Left colon (tissue), 2 donors: ENCODE measurements around the gene GNAI3. TPM values are rescaled to one million over a fixed set of nuclear protein-coding genes. Genes with fewer than 3 reads are reported as not detected.

Source experiments
- ATAC-seq: fragments of 200-7000 bp; cut with Tn5 transposase; one replicate; pipeline ENCODE4 v1.9.1; 2020; ENCODE audit warnings: mild to moderate bottlenecking, moderate library complexity
- DNase-seq, 2 donors: peaks; one replicate each; pipeline ENCODE4 v3.0.0-alpha.2; 2020
- intact Hi-C, 2 donors: fragments of 100-400 bp; cut with DNase I in 1 of 2; cut with micrococcal nuclease in 1 of 2; formaldehyde crosslinking; loops; one replicate each; pipeline versions ENCODE4 v1.11.2 to v1.14.0; 2022; cut with DNase I, micrococcal nuclease
- long read RNA-seq: library from polyadenylated mRNA; unstranded; transcript quantifications from one replicate; pipeline ENCODE4 v2.0.0, GENCODE V29; 2021
- total RNA-seq, 2 donors: library from RNA; stranded (reverse); fragmentation: NEBNext Ultra II Directional; extraction: Animal tissue kit (Norgen Biotek cat#: 25700); gene quantifications; one replicate each; pipeline ENCODE4 v1.2.1, GENCODE V29; 2021
- donor health status: DM: no; HTN: no; CAD: no.
- donor health status: DM: yes; HTN: yes; CAD: no.

GNAI3 gene
- total RNA-seq = 1 to 10 TPM; 7.0 to 7.7 TPM
- long read RNA-seq, full-length matches to known transcripts = 213 of 216 reads
- long read RNA-seq, partial matches to known transcripts = 2 of 216 reads
- long read RNA-seq, other reads (novel, unspliced or antisense) = 1 of 216 reads

GRCh38 chr1:109548321-109549267, at the start of gene GNAI3:
Gene GNAI3 (plus strand): TSS chr1:109548615. CDS start chr1:109548721, 106 bp downstream.
- intact Hi-C loops = loop anchor here in 1 of 2 donors (5.0 to 10.0 kb wide), 2 partner anchors 94 to 436 kb away; partner anchors contain the start of gene AHCYL1
- DNase-seq (peak; percentile 98), ATAC-seq (peak; percentile 94)

- intact Hi-C loops = loop anchor here in 1 of 2 donors (5.0 kb wide), 1 partner anchor 33 kb away; no protein-coding TSS in a partner anchor
Observed at GRCh38 chr1:109499081-109499480, 49.3 kb upstream of the GNAI3 start.

GRCh38 chr1:109499661-109500536, 48.5 kb upstream of the GNAI3 start:
- DNase-seq (peak; percentile 80 to 82), ATAC-seq (peak; percentile 85)
- intact Hi-C loops = loop anchor here in 1 of 2 donors (5.0 kb wide), 1 partner anchor 32 kb away; no protein-coding TSS in a partner anchor

More at GRCh38 chr1:109499081-109499480, 49.3 kb upstream of the GNAI3 start:
- peak; percentile 22 for ATAC-seq
- DNase-seq = no peak

- DNase-seq = no peak
- intact Hi-C loops = no loop called here
- no peak for ATAC-seq
Observed at GRCh38 chr1:109500941-109501381, 47.5 kb upstream of the GNAI3 start.

GRCh38 chr1:109501644-109502363, 46.6 kb upstream of the GNAI3 start:
- intact Hi-C loops = no loop called here

GRCh38 chr1:109502364-109502851, 46.0 kb upstream of the GNAI3 start:
- ATAC-seq (no peak), DNase-seq (no peak)
- intact Hi-C loops = no loop called here

More at GRCh38 chr1:109501644-109502363, 46.6 kb upstream of the GNAI3 start:
- ATAC-seq (no peak), DNase-seq (no peak)

GRCh38 chr1:109503935-109504334, 44.5 kb upstream of the GNAI3 start:
- peak; percentile 73 for ATAC-seq

GRCh38 chr1:109504974-109505373, 43.4 kb upstream of the GNAI3 start:
- DNase-seq (no peak), ATAC-seq (no peak)
- intact Hi-C loops = no loop called here

More at GRCh38 chr1:109503935-109504334, 44.5 kb upstream of the GNAI3 start:
- intact Hi-C loops = no loop called here
- DNase-seq = no peak

- ATAC-seq = no peak
- intact Hi-C loops = no loop called here
- DNase-seq = no peak
Observed at GRCh38 chr1:109508001-109508872, 40.2 kb upstream of the GNAI3 start.

GRCh38 chr1:109508873-109509175, 39.6 kb upstream of the GNAI3 start:
- intact Hi-C loops = no loop called here
- DNase-seq (no peak), ATAC-seq (no peak)

- DNase-seq = peak in 1 of 2 donors; percentile 75
- intact Hi-C loops = no loop called here
Observed at GRCh38 chr1:109509176-109510134, 39.0 kb upstream of the GNAI3 start, which contains the start of gene AMIGO1. Gene AMIGO1 (minus strand): TSS chr1:109509727. CDS start chr1:109508912, 815 bp downstream.

GRCh38 chr1:109513110-109513710, 35.2 kb upstream of the GNAI3 start:
- DNase-seq = no peak
- intact Hi-C loops = no loop called here
- no peak for ATAC-seq

More at GRCh38 chr1:109509176-109510134, 39.0 kb upstream of the GNAI3 start, which contains the start of gene AMIGO1:
- ATAC-seq = peak; percentile 93

- intact Hi-C loops = no loop called here
- DNase-seq = no peak
Observed at GRCh38 chr1:109514846-109515245, 33.6 kb upstream of the GNAI3 start.

GRCh38 chr1:109516872-109517271, 31.5 kb upstream of the GNAI3 start:
- ATAC-seq (peak; percentile 99), DNase-seq (peak; percentile 39 to 55)
- intact Hi-C loops = no loop called here

More at GRCh38 chr1:109514846-109515245, 33.6 kb upstream of the GNAI3 start:
- ATAC-seq = no peak

- no peak for DNase-seq
- intact Hi-C loops = no loop called here
- ATAC-seq = no peak
Observed at GRCh38 chr1:109517337-109517736, 31.1 kb upstream of the GNAI3 start.
